Stimulated activated CD4-positive, alpha-beta T cell treated with anti-CD3 and anti-CD28 coated beads, TNF-alpha, amount 100 ng/mL, for 1 hour (primary cell): ENCODE measurements around the gene NHSL2.
A peak's percentile ranks its signal among the peaks of the same experiment; 100 is the strongest.

ENCODE experiments used
- DNase-seq, 3 donors: peaks; one replicate each; pipeline ENCODE4 v3.0.0-alpha.2; 2020; ENCODE audit warnings: low read depth in 3 of 3, low spot score in 1 of 3

NHSL2 gene

DNA sequence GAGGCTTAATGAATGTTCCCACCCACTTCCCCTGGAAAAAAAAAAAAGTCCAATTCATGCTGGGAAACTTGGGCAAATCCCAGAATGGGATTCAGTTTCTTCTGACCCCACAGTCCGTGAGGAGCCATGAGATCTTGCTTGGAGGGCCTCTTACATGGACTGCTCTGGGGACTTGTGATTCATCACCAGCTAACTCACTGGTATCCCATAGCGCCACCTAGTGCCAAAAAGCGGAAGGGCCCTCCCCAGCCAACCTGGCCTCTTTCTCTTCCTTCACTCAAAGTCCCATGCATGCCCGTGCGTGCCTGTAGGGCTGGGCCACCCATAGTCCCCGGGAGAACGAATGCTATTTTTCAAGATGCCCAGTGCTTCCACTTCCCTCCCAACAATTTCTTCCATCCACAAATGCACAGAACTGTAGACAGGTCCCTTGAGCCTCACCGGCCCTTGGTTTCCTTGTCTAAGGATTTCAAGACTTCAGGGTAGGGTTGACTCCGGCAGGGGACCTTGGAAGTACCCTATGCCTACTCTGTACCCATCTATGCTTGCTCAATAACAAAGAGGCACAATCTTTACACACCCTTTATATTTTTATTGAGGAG, 216.0 kb downstream of the NHSL2 start:
- DNase-seq, result peak; percentile 55 to 76 (median 75)

GRCh38 chrX:72127332-72127731, 216.7 kb downstream of the NHSL2 start:
- DNase-seq, result no peak

DNA sequence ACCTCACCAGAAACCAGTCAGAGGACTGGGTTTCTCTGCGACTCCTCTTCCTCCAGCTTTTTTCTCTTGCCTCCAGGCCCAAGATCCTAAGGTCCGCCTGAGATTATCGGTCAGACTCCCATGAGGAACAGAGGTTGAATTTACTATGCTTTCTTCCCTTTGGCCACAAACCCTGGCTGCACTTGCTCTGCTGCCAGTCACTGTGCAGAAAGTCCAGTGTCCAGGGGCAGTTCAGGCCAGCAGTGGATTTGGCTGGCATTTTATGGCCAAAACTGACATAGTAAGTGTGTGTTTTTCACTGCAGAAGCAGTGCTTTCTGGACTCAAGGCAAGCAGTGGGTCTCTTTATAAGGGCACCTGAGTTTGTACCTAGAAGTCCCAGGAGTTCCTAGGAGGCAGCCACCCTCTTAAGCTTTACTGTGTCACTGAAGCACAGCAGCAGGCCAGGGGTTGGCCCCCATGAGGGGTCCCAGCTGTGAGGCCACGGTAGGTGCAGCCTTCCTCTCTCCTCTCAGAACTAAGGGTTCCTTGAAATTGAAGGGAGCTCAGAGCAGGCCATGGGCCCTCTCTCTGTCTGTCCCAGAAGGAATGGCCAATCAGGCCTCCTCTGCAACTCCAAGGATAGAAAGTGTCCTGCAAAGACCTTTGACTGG, 217.7 kb downstream of the NHSL2 start:
- no peak for DNase-seq

GRCh38 chrX:72128881-72129280, 218.2 kb downstream of the NHSL2 start:
- no peak for DNase-seq

DNA sequence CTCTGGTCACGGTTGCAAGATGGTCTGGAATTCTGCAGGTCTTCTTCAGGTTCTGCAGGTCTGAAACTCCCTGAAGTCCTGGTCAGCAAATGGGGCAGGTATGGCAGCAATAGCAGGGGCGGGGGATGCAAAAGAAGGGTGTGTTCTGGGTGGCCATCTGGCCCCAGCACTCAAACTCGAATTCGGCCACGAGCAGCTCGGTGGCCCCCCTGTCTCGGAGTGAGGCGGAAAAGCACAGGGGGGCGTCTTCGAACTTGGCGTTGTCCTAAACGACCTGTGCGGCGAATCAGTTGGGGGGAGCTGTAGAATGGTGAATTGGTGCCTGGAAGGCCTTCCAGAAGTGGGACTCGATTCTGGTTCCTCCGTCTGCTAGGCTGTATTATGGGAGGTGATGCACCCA, 219.0 kb downstream of the NHSL2 start:
- DNase-seq, result no peak

DNA sequence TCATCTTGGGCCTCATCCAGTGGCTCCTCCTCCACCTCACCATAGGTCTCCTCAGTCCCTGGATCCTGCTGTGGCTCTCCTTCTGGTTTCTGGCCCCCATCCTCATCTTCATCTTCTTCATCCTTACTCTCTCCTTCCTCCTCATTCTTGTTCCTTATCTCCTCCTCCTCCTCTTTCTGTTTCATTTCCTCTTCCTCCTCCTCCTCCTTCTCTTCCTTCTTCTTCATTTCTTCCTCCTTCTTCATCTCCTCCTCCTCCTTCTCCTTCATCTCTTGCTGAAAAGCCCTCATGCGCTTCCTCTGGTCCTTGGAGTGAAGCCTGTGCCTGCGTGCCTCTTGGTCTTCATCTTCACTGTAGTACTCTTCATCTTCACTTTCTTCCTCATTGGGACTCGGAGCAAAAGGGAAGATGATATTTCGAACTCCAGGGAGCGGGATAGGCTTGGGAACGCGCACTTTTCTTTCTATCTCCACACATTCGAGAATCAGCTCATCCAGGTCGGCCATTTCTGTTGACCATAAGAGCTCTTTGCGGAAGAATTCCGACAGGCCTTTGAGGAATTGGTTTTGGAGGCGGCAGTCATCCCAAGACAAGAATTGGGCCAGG, 219.6 kb downstream of the NHSL2 start:
- no peak for DNase-seq

DNA sequence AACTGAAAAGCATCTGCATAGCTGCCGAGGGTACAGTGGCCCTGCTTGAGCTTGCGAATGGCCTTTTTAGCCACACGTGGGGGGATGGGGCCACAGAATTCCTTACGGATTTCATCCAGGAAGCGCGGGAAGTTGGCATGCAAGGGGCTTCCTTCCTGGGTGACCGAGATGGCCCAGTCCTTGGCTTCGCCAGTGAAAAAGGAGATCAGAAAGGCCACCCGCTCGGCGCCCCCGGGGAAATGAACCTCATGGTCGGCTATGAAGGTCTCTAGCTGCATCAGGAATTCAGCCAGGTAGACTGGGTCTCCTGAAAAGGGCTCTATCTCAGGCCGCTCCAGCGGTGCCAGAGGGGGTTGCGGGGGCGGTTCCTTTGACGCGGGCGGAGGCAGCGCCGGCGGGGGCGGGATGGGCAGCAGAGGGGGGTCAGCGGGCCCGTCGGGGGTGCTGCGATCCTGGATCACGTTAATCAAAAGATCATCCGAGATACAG, 220.2 kb downstream of the NHSL2 start:
- DNase-seq, result no peak

GRCh38 chrX:72131317-72132294, 221.0 kb downstream of the NHSL2 start, which contains the start of gene RTL5:
Gene RTL5 (minus strand): TSS chrX:72131915.
- DNase-seq, result peak in 2 of 3 donors; percentile 11 to 20

DNA sequence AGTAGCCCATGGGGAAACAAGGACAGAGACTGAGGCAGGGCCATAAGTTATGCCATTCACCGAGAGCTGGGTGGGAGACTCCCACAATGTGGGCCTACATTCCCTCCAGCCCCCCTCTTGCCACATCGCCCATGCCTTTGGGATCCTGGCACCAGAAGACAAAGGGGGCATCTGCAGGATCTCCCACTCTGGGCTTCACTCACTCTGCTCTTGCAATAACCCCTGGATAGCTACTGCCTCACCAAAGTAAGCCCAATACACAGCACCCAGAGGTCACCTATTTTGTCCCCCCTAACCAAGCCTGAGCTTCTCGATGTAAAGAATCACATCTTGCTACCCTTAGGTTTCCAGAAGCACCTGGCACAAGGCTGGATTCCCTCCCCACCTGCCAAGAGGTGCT, 221.8 kb downstream of the NHSL2 start:
- DNase-seq, result no peak

GRCh38 chrX:72133851-72134546, 223.4 kb downstream of the NHSL2 start:
- no peak for DNase-seq

DNA sequence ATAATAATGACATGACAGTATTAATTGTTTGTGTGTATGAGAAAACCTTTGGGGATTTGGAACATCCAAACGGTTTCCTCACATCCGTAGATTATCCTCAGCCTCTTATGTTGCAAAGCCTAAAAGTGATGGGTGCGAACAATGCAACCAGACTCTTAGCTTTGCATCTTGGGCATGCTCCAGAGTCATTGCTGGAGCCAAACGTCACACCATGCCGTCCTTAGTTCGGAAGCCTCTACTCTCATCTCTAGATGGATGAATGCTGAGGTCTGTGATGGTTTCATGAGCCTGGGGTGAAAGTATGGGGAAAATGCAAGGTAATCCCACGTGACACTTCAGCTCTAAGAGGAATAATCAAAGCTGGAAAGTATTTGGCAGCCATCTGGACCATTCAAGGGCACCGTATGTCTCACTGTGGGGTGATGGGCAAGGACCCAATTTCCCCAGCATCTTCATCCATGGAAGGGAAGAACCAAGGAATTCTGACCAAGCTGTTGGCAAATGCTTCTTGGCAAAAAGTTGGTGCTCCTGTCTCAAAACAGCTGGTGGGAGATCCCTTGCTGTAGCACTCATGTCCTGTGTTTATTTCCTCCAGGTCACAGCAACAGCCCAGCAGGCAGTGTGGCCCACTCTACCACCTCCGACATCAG, 227.3 kb downstream of the NHSL2 start:
- no peak for DNase-seq

DNA sequence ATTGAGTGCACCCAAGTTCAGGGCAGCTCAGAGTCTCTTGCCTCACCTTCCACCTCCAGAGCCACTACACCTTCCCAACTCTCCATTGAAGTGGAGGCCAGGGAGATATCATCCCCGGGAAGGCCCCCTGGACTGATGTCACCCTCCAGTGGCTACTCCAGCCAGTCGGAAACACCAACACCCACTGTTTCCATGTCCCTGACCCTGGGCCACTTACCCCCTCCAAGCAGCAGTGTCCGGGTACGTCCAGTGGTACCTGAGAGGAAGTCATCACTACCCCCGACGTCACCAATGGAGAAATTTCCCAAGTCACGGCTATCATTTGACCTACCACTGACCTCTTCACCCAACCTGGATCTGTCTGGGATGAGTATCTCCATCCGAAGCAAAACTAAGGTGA, 228.9 kb downstream of the NHSL2 start:
- DNase-seq, result no peak

DNA sequence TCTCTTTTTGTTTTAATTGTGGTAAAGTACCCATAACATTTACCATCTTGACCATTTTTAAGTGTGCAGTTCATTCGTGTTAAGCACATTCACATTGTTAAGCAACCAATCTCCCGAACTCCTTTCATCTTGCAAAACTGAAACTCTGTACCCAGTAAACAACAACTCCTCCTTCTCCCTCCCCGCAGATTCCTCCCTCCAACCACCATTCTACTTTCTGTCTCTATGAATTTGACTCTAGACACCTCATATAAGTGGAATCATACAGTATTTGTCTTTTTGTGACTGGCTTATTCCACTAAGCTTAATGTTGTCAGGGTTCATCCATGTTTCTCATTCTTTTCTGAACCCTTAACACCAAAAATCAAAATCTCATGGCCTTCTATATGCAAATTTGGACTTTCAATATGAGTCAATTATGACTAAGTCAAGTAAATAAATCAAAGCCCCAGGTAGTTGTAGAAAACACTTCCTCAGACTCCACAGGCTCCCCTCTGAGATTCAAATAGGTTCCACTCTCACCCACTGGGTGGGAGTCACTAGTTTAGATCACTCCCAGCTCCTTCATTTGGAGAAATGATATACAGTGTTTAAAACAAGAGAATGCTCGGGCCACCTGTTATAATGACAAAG, 230.8 kb downstream of the NHSL2 start:
- DNase-seq, result no peak

DNA sequence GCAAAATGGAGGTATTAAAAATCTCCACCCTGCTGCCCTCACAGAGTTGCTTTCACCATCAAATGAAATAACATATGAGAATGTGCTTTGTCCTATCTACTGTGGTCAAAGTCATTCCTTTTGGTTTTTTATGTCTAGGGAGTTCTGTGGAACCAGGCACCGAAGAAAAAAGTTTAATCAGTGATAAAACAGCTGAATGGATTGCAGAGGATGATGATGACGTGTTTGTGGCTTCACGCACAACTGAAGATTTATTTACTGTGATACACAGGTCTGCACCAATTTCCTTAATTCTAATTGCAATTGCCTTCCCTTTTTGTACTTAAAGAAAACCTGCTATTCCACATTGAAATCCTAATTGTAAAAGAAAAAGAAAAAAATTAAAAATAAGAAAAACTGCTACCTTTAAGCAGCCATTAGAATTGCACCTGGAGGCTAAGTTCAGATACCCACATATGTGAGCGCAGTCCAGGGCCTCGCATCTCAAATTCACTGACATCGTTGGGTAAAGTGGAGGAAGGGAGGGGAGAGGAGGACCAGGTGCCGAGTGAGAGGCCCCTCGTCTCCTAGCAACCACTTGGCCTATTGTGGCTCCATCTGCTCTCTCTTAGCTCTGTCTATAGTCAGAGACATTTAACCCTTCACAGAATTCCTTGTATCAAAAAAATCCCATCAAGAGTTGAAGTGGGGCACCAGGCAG, 231.6 kb downstream of the NHSL2 start:
- no peak for DNase-seq

GRCh38 chrX:72142794-72143608, 232.4 kb downstream of the NHSL2 start:
- DNase-seq, result no peak

- no peak for DNase-seq
Observed at GRCh38 chrX:72143609-72143907, 232.9 kb downstream of the NHSL2 start.

- DNase-seq, result no peak
Observed at GRCh38 chrX:72145181-72145580, 234.5 kb downstream of the NHSL2 start.

DNA sequence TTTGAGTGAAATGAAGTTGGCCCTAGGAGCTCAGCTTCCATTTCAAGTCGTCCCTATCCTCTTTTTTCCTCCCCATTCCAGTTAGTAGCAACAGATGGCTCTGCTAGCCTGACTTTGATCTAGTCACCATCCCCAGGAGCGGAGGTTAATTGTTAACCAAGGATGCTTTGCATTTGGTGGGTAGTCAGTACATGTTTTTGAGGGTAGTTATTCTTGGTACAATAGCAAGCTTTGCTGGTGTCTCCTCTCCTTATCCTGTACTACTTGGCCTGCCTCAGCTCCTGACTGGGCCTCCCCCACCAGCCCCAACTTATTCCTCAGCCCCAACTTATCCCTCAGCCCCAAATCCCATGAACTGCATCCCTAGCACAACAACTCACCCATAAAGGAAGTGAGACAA, 235.9 kb downstream of the NHSL2 start:
- DNase-seq, result no peak
